ENCODE data around the gene TMEM53. TPM values are rescaled to one million over a fixed set of nuclear protein-coding genes. Genes with fewer than 3 reads are reported as not detected.

TMEM53 gene
- total RNA-seq, 4 donors from 2014 or later, result 7.6 to 14.0 (median 10.3) TPM

- DNase-seq (ENCODE audit: low spot score), result no peak
- ATAC-seq (ENCODE audit: low FRiP score), result no peak
- TF ChIP-seq CTCF (IDR thresholded peaks at IDR 0.05), result no peak
Measured at GRCh38 chr1:44636083-44636687, 38.1 kb downstream of the TMEM53 start.

GRCh38 chr1:44635439-44635838 lies 38.8 kb downstream of the TMEM53 start:
- TF ChIP-seq CTCF (IDR thresholded peaks at IDR 0.05), result no peak
- DNase-seq (ENCODE audit: low spot score), result no peak
- ATAC-seq (ENCODE audit: low FRiP score), result no peak

- DNase-seq (ENCODE audit: low spot score), result no peak
Measured at GRCh38 chr1:44634606-44635189, 39.6 kb downstream of the TMEM53 start.

GRCh38 chr1:44632598-44632997 lies 41.7 kb downstream of the TMEM53 start:
- no peak for DNase-seq (ENCODE audit: low spot score)
- TF ChIP-seq CTCF (IDR thresholded peaks at IDR 0.05), result no peak
- ATAC-seq (ENCODE audit: low FRiP score), result no peak

More at GRCh38 chr1:44634606-44635189, 39.6 kb downstream of the TMEM53 start:
- no peak for ATAC-seq (ENCODE audit: low FRiP score)
- no peak for TF ChIP-seq CTCF (IDR thresholded peaks at IDR 0.05)

- TF ChIP-seq CTCF (IDR thresholded peaks at IDR 0.05), result no peak
- DNase-seq (ENCODE audit: low spot score) (peak; percentile 89), ATAC-seq (ENCODE audit: low FRiP score) (peak; percentile 89)
Measured at GRCh38 chr1:44631647-44632539, 42.4 kb downstream of the TMEM53 start.

- no peak for ATAC-seq (ENCODE audit: low FRiP score)
- no peak for DNase-seq (ENCODE audit: low spot score)
- TF ChIP-seq CTCF (IDR thresholded peaks at IDR 0.05), result no peak
Measured at GRCh38 chr1:44631333-44631646, 43.0 kb downstream of the TMEM53 start.
